SK-N-SH (cell line): ENCODE results near the gene ANKFN1. TPM values are rescaled to one million over a fixed set of nuclear protein-coding genes. Genes with fewer than 3 reads are reported as not detected.

Source experiments
- CTCF ChIA-PET: fragments of 300-600, 350-600 bp; formaldehyde crosslinking; extraction: SDS; loops from one replicate; lab custom pipeline; 2021; lab: Yijun Ruan, JAX
- POLR2A ChIA-PET: fragments of 350-600 bp; sonication (Branson Sonifier 250); formaldehyde crosslinking; extraction: SDS; loops from one replicate; lab custom pipeline; 2020; ENCODE audit warnings: antibody characterized with exemption, inconsistent platforms; lab: Yijun Ruan, JAX
- DNase-seq: peaks from one replicate; pipeline ENCODE4 v3.0.0; 2012
- H2AFZ ChIP-seq: fragments of 200-600 bp; sonication (generic); 2 replicates; pipeline ENCODE4 v1.8.1; 2016; ENCODE audit warnings: antibody characterized with exemption, mild to moderate bottlenecking, low read depth
- H3F3A ChIP-seq: fragments of 200-600 bp; sonication (generic); replicated peaks from 2 replicates; pipeline ENCODE3; 2016; ENCODE audit warnings: antibody characterized with exemption, mild to moderate bottlenecking; ENCODE audit not compliant: insufficient read depth
- H3K27ac ChIP-seq, 2 experiments: fragments of 200-500 bp in 1 of 2; fragments of 200-600 bp in 1 of 2; sonication (Bioruptor generic) in 1 of 2; sonication (generic), shearing (Covaris generic) in 1 of 2; 2 replicates each; pipeline versions ENCODE4 v1.5.1 to v1.6.1; 2014 to 2016; ENCODE audit warnings: low read depth in 2 of 2, inconsistent platforms in 1 of 2, low read length in 1 of 2, mild to moderate bottlenecking in 1 of 2, mixed read lengths in 1 of 2
- H3K27me3 ChIP-seq: fragments of 200-600 bp; sonication (generic), shearing (Covaris generic); 2 replicates; pipeline ENCODE4 v1.6.1; 2016; ENCODE audit warnings: mixed run types; ENCODE audit not compliant: insufficient read depth
- H3K36me3 ChIP-seq, 2 experiments: fragments of 200-500 bp in 1 of 2; fragments of 200-600 bp in 1 of 2; sonication (Bioruptor generic) in 1 of 2; sonication (generic) in 1 of 2; replicated peaks in 1 of 2; 2 replicates each; pipeline versions ENCODE3 to v1.5.1; 2014 to 2016; ENCODE audit warnings: low read length in 1 of 2, mild to moderate bottlenecking in 1 of 2; ENCODE audit not compliant: insufficient read depth in 2 of 2, control insufficient read depth in 1 of 2
- H3K4me1 ChIP-seq, 2 experiments: fragments of 200-500 bp in 1 of 2; fragments of 200-600 bp in 1 of 2; sonication (Bioruptor generic) in 1 of 2; sonication (generic), shearing (Covaris generic) in 1 of 2; 2 replicates each; pipeline versions ENCODE4 v1.5.1 to v1.6.1; 2014 to 2016; ENCODE audit warnings: low read depth in 1 of 2, low read length in 1 of 2, mixed run types in 1 of 2; ENCODE audit not compliant: insufficient read depth in 2 of 2, control insufficient read depth in 1 of 2
- H3K4me2 ChIP-seq: fragments of 200-600 bp; sonication (generic), shearing (Covaris generic); 2 replicates; pipeline ENCODE4 v1.6.1; 2017; ENCODE audit warnings: mixed run types
- H3K4me3 ChIP-seq, 2 experiments: fragments of 200-500 bp in 1 of 2; fragments of 200-600 bp in 1 of 2; sonication (Bioruptor generic) in 1 of 2; sonication (generic), shearing (Covaris generic) in 1 of 2; 2 replicates each; pipeline versions ENCODE4 v1.5.1 to v1.8.1; 2014 to 2016; ENCODE audit warnings: low read depth in 2 of 2, inconsistent platforms in 1 of 2, low read length in 1 of 2, mild to moderate bottlenecking in 1 of 2, mixed read lengths in 1 of 2, moderate library complexity in 1 of 2
- H3K79me2 ChIP-seq: fragments of 200-600 bp; sonication (generic); 2 replicates; pipeline ENCODE4 v1.8.1; 2017; ENCODE audit warnings: mild to moderate bottlenecking; ENCODE audit not compliant: insufficient read depth
- H3K9ac ChIP-seq: fragments of 200-600 bp; sonication (generic); 2 replicates; pipeline ENCODE4 v1.6.1; 2017; ENCODE audit warnings: mixed run types
- H3K9me2 ChIP-seq: fragments of 200-600 bp; sonication (generic); 2 replicates; pipeline ENCODE4 v1.6.1; 2017; ENCODE audit warnings: mixed run types
- H3K9me3 ChIP-seq: fragments of 200-600 bp; sonication (generic); 2 replicates; pipeline ENCODE4 v1.6.1; 2017; ENCODE audit warnings: mixed run types, mild to moderate bottlenecking, moderate library complexity
- H4K20me1 ChIP-seq: fragments of 200-600 bp; sonication (generic); 2 replicates; pipeline ENCODE4 v1.6.1; 2017; ENCODE audit warnings: mild to moderate bottlenecking, mixed run types; ENCODE audit not compliant: insufficient read depth
- CHD2 ChIP-seq: fragments of 150-350 bp; IDR thresholded peaks from 2 replicates; pipeline ENCODE4 v1.6.1; 2018; ENCODE audit warnings: low read length; ENCODE audit not compliant: partially characterized antibody
- EP300 ChIP-seq, 2 experiments: IDR thresholded peaks; 2 replicates each; pipeline versions ENCODE4 v1.4.0 to v1.6.1; 2012; ENCODE audit warnings: borderline replicate concordance in 1 of 2, low read depth in 1 of 2, low read length in 1 of 2
- GABPA ChIP-seq: IDR thresholded peaks from 2 replicates; pipeline ENCODE4 v1.4.0; 2012; ENCODE audit warnings: low read depth, mild to moderate bottlenecking
- GATA2 ChIP-seq: sonication (generic); formaldehyde crosslinking; IDR thresholded peaks from 2 replicates; pipeline ENCODE4 v1.5.0; 2020; ENCODE audit warnings: mild to moderate bottlenecking, missing genetic modification reagents
- JUND ChIP-seq: IDR thresholded peaks from 2 replicates; pipeline ENCODE4 v1.4.0; 2012
- MAX ChIP-seq: IDR thresholded peaks from 2 replicates; pipeline ENCODE4 v1.4.0; 2012; ENCODE audit warnings: low read depth
- NRF1 ChIP-seq: IDR thresholded peaks from 2 replicates; pipeline ENCODE4 v1.6.1; 2012; ENCODE audit warnings: low read depth, mild to moderate bottlenecking, low read length
- PBX3 ChIP-seq: IDR thresholded peaks from 2 replicates; pipeline ENCODE4; 2012
- POLR2AphosphoS5 ChIP-seq: IDR thresholded peaks from 2 replicates; pipeline ENCODE4 v1.6.1; 2012; ENCODE audit warnings: low read depth, low read length
- RAD21 ChIP-seq: IDR thresholded peaks from 2 replicates; pipeline ENCODE4 v1.6.1; 2012; ENCODE audit warnings: mild to moderate bottlenecking, low read length
- RXRA ChIP-seq: IDR thresholded peaks from 2 replicates; pipeline ENCODE4 v1.4.0; 2012; ENCODE audit warnings: low read depth, mild to moderate bottlenecking, borderline replicate concordance
- SIN3A ChIP-seq: IDR thresholded peaks from 2 replicates; pipeline ENCODE4 v1.6.1; 2012; ENCODE audit warnings: low read depth, mild to moderate bottlenecking, low read length, moderate library complexity, borderline replicate concordance
- SMC3 ChIP-seq: IDR thresholded peaks from 2 replicates; pipeline ENCODE4 v1.6.1; 2012; ENCODE audit warnings: low read depth, low read length, improper control_type of control experiment
- YY1 ChIP-seq: IDR thresholded peaks from 2 replicates; pipeline ENCODE4 v1.4.0; 2012; ENCODE audit warnings: low read depth, mild to moderate bottlenecking
- WGBS: methylation state at CpG from one replicate; pipeline ENCODE4 v1.1.6; 2017; ENCODE audit warnings: low lambda C conversion rate; 5-methylcytosine and 5-hydroxymethylcytosine counted together
- polyA plus RNA-seq, 3 experiments: library from polyadenylated mRNA; depleted of rRNA; stranded (reverse); fragments of >200 nt; gene quantifications; 2 replicates each; pipeline ENCODE4 v1.2.3, GENCODE V29; 2012
- TF ChIP-seq, protein P1 (sequence below): fragments of 200-600 bp; sonication (generic); IDR thresholded peaks from 2 replicates; pipeline ENCODE4 v1.6.1; 2017; ENCODE audit warnings: antibody characterized with exemption, mild to moderate bottlenecking, moderate library complexity
- TF ChIP-seq, protein P2 (sequence below): fragments of 150-350 bp; IDR thresholded peaks from 2 replicates; pipeline ENCODE4 v1.6.1; 2016; ENCODE audit warnings: mild to moderate bottlenecking, low read depth, low read length

ANKFN1 gene
- polyA plus RNA-seq, 1 of the 3 experiments (the other 2 are of a cell fraction): 0.07 TPM

DNA sequence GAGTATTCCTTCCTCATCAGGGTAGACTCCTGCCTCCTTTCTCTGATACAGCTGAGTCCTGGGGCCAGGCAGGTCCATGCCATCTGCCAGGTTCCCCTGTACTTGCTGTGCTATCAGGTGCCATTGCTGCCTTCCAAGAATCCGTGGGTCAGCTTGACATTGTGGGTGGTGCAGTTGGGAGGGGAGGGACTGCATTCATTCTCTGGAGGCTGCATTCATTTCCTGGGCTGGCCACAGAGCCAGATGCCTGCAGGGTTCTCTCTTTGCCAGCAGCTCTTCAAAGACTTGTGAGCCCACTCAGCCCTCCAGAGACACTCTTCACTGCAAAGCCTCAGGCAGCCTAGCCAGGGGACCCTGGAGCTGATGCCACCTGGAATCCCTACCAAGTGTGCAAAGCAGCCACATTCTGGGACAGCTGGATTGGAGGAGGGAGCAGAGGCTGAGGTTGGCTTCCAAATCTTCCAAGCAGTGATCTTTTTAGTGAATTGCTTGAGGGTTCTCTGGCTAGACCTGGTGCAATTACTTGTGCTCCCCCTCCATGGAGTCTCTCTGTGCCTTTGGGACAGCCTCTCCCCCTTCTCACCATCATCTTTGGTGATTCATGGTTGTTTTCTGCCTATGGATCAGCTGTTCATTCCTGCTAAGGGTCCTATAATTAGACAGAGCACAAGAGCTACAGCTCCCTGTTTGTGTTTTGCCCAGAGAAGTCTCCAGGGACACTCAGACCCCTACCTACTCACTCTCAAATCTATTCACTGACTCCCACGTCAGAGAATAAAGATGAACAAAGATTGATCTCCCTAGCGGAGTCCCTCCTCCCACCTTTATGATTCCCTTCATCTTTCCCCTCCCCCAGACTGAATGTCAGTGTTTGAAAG is 20.9 kb downstream of the ANKFN1 start:
- H3K4me2 ChIP-seq: peak overlapping the region; percentile 30; the same call in 1 of the 2 replicates
- no peaks in the 10 kb centered on the region for H4K20me1 ChIP-seq
- WGBS: 12% methylated on average over 3 of the region's 3 CpGs
- DNase-seq: no peak
- no peaks in the 10 kb centered on the region for H3K79me2 ChIP-seq
- H3K9me2 ChIP-seq: no peaks in the 10 kb centered on the region
- POLR2A ChIA-PET: no interaction called here
- H3K27ac ChIP-seq: no peak overlapping the region
- CTCF ChIA-PET: interaction anchor here (0.5 to 1.5 kb wide), 3 partner anchors 12 to 648 kb away, joined by 3 to 6 read pairs (median 3); no protein-coding TSS in a partner anchor
- H3F3A ChIP-seq: no peaks in the 10 kb centered on the region
- no peaks in the 10 kb centered on the region for H3K9me3 ChIP-seq
- no peaks in the 10 kb centered on the region for H3K36me3 ChIP-seq
- no peak overlapping the region for H2AFZ ChIP-seq
- no peak for TF ChIP-seq CHD2
- TF ChIP-seq, protein P1, sequence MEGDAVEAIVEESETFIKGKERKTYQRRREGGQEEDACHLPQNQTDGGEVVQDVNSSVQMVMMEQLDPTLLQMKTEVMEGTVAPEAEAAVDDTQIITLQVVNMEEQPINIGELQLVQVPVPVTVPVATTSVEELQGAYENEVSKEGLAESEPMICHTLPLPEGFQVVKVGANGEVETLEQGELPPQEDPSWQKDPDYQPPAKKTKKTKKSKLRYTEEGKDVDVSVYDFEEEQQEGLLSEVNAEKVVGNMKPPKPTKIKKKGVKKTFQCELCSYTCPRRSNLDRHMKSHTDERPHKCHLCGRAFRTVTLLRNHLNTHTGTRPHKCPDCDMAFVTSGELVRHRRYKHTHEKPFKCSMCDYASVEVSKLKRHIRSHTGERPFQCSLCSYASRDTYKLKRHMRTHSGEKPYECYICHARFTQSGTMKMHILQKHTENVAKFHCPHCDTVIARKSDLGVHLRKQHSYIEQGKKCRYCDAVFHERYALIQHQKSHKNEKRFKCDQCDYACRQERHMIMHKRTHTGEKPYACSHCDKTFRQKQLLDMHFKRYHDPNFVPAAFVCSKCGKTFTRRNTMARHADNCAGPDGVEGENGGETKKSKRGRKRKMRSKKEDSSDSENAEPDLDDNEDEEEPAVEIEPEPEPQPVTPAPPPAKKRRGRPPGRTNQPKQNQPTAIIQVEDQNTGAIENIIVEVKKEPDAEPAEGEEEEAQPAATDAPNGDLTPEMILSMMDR: no peak
- TF ChIP-seq, protein P2, sequence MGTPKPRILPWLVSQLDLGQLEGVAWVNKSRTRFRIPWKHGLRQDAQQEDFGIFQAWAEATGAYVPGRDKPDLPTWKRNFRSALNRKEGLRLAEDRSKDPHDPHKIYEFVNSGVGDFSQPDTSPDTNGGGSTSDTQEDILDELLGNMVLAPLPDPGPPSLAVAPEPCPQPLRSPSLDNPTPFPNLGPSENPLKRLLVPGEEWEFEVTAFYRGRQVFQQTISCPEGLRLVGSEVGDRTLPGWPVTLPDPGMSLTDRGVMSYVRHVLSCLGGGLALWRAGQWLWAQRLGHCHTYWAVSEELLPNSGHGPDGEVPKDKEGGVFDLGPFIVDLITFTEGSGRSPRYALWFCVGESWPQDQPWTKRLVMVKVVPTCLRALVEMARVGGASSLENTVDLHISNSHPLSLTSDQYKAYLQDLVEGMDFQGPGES: no peak
- no peak for TF ChIP-seq SIN3A
- no peak for TF ChIP-seq MAX
- TF ChIP-seq POLR2AphosphoS5: no peak
- no peak for TF ChIP-seq PBX3
- TF ChIP-seq GATA2 (CRISPR knock-in tag): no peak
- no peak for TF ChIP-seq EP300 (IDR thresholded peaks at IDR 0.05; ENCODE audit: borderline replicate concordance in 1 of 2, low read depth in 1 of 2, low read length in 1 of 2)
- no peak for TF ChIP-seq YY1
- TF ChIP-seq GABPA: no peak
- no peak for TF ChIP-seq SMC3
- TF ChIP-seq JUND: no peak
- no peak for TF ChIP-seq NRF1
- TF ChIP-seq RXRA: no peak
- no peak for TF ChIP-seq RAD21
- H3K4me3 ChIP-seq: no peak overlapping the region; a peak in 1 of 4 replicates
- H3K9ac ChIP-seq: 0 out of 2 replicates have a peak overlapping the region, but pooled peaks have one; percentile 4
- H3K27me3 ChIP-seq: no peaks in the 10 kb centered on the region
- peaks cover 2 to 10% of the 10 kb centered on the region in 2 experiments; a peak in 2 of 4 replicates for H3K4me1 ChIP-seq
